Tibial nerve (tissue), 4 donors: ENCODE data around the gene SKOR1. TPM values are rescaled to one million over a fixed set of nuclear protein-coding genes. Genes with fewer than 3 reads are reported as not detected.

Experiments used
- DNase-seq, 2 donors: peaks; one replicate each; pipeline ENCODE4 v3.0.0-alpha.2; 2019; ENCODE audit warnings: low spot score in 2 of 2
- H3K27ac ChIP-seq, 4 donors: fragments of 200-600 bp; sonication (generic) in 3 of 4; one replicate each; pipeline ENCODE4 v1.5.1; 2017 to 2019; ENCODE audit warnings: mild to moderate bottlenecking in 1 of 4
- H3K27me3 ChIP-seq, 2 donors: fragments of 200-600 bp; sonication (generic) in 1 of 2; one replicate each; pipeline versions ENCODE4 v1.5.1 to v1.6.0; 2017 to 2019
- H3K36me3 ChIP-seq, 3 donors: fragments of 200-600 bp; sonication (generic); one replicate each; pipeline ENCODE4 v1.5.1; 2018 to 2019
- H3K4me1 ChIP-seq, 4 donors: fragments of 200-600 bp; sonication (generic) in 3 of 4; one replicate each; pipeline ENCODE4 v1.5.1; 2017 to 2019
- H3K4me3 ChIP-seq, 4 donors: fragments of 200-600 bp; sonication (generic) in 3 of 4; one replicate each; pipeline ENCODE4 v1.5.1; 2017 to 2019; ENCODE audit warnings: mild to moderate bottlenecking in 1 of 4, moderate library complexity in 1 of 4
- H3K9me3 ChIP-seq, 4 donors: fragments of 200-600 bp; sonication (generic) in 3 of 4; one replicate each; pipeline ENCODE4 v1.5.1; 2017 to 2019
- EP300 ChIP-seq, 2 donors: sonication (generic); formaldehyde crosslinking; IDR thresholded peaks; one replicate each; pipeline ENCODE4 v1.6.1; 2017; ENCODE audit warnings: antibody characterized with exemption in 2 of 2, mild to moderate bottlenecking in 1 of 2
- POLR2A ChIP-seq, 2 donors: fragments of 450-650 bp; IDR thresholded peaks; one replicate each; pipeline ENCODE4 v1.6.1; 2017; ENCODE audit warnings: antibody characterized with exemption in 2 of 2, mild to moderate bottlenecking in 2 of 2, moderate library complexity in 2 of 2
- WGBS, 2 donors: methylation state at CpG; one replicate each; pipeline ENCODE4 v1.1.5; 2018; 5-methylcytosine and 5-hydroxymethylcytosine counted together
- total RNA-seq, 4 donors: library from RNA; depleted of rRNA; stranded (reverse); fragments of >200 nt; gene quantifications; one replicate each; pipeline ENCODE4 v1.1.0, GENCODE V29; 2016
- TF ChIP-seq, protein P1 (sequence below), 5 experiments: fragments of 200-600 bp in 3 of 5; fragments of 450-650 bp in 2 of 5; sonication (generic) in 3 of 5; IDR thresholded peaks; one replicate each; pipeline ENCODE4 v1.5.1; 2016 to 2019; ENCODE audit warnings: antibody characterized with exemption in 5 of 5, mild to moderate bottlenecking in 3 of 5, moderate library complexity in 2 of 5

Gene SKOR1
- total RNA-seq, 4 donors from 2014 or later: 0.42 to 1.5 (median 0.82) TPM

DNA sequence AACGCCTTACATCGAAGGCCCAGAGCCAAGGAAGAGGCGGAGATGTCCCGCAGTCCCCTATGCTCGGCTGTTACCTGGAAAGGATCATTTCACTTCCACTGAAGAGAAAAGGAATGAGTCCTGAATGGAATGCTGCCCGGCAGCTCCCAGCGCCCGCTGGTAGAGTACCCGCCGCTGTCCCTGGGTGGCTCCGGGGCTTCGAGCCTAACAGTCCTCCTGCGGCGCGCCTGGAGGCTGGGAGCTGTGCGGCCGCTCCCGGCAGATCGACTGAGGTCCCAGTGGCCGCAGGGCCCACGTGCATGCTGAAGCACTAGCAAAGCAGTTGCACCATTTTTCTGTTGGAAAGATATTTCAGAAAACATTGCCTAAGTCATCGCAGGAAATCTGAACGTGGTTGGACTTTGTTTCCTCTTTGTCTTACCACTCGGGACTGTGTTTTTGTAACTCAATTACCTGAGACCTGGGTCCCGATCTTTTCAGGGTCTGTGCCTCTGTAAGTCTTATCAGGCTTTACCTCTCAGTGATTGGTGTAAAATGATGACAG, 13.6 kb downstream of the SKOR1 start:
- DNase-seq: peak in 1 of 2 donors; percentile 31
- peaks cover 0 to 70% (median 33%) of the 10 kb centered on the region in 4 donors for H3K4me1 ChIP-seq
- WGBS, 2 donors: 11 to 13% methylated on average over 25 of the region's 25 CpGs

DNA sequence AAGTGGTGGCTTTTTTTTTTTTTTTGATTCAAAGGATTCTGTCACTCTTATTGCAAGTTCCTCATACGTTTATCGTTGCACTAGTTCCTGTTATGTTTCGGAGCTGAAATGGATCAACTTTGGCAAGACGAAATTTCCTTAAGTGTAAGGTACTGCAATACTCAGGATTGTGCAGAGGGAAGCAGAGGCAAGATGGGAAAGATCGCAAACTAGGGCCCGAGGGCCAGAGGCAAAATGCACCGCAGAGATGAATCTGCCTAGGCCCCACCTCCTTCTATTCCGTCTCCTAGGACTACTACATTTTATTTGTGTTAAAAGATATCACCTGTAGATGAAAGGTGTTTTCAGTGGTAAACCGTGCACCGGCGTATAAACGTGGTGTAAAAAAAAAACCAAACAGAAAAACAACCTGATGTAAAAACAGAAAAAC, 14.2 kb downstream of the SKOR1 start:
- TF ChIP-seq, protein P1, sequence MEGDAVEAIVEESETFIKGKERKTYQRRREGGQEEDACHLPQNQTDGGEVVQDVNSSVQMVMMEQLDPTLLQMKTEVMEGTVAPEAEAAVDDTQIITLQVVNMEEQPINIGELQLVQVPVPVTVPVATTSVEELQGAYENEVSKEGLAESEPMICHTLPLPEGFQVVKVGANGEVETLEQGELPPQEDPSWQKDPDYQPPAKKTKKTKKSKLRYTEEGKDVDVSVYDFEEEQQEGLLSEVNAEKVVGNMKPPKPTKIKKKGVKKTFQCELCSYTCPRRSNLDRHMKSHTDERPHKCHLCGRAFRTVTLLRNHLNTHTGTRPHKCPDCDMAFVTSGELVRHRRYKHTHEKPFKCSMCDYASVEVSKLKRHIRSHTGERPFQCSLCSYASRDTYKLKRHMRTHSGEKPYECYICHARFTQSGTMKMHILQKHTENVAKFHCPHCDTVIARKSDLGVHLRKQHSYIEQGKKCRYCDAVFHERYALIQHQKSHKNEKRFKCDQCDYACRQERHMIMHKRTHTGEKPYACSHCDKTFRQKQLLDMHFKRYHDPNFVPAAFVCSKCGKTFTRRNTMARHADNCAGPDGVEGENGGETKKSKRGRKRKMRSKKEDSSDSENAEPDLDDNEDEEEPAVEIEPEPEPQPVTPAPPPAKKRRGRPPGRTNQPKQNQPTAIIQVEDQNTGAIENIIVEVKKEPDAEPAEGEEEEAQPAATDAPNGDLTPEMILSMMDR (IDR thresholded peaks at IDR 0.05): no peak
- TF ChIP-seq POLR2A (IDR thresholded peaks at IDR 0.05) (no peak), EP300 (IDR thresholded peaks at IDR 0.05) (no peak)
- Histone ChIP-seq H3K9me3 (no peaks in the 10 kb centered on the region), H3K36me3 (no peaks in the 10 kb centered on the region), H3K4me3 (peak overlapping the region; percentile 72 to 97 (median 82)), H3K4me1 (peaks cover 0 to 70% (median 30%) of the 10 kb centered on the region in 4 donors), H3K27me3 (peaks cover 0 to 17% of the 10 kb centered on the region in 2 donors), H3K27ac (peak overlapping the region; percentile 96 to 100 (median 97))
- 1% methylated on average over 12 of the region's 12 CpGs for WGBS, 2 donors
- DNase-seq: no peak

More for the DNA sequence above, 13.6 kb downstream of the SKOR1 start:
- Histone ChIP-seq H3K4me3 (peak overlapping the region; percentile 9 to 97 (median 79)), H3K36me3 (no peaks in the 10 kb centered on the region), H3K27me3 (peaks cover 0 to 24% of the 10 kb centered on the region in 2 donors), H3K27ac (peak overlapping the region in 3 of 4 donors; percentile 97 to 100 (median 97)), H3K9me3 (no peaks in the 10 kb centered on the region)
- TF ChIP-seq EP300 (IDR thresholded peaks at IDR 0.05) (peak; percentile 6 to 7), POLR2A (IDR thresholded peaks at IDR 0.05) (no peak)
- TF ChIP-seq, protein P1 (IDR thresholded peaks at IDR 0.05): peak in 3 of 5 experiments; percentile 15 to 43 (median 41)

DNA sequence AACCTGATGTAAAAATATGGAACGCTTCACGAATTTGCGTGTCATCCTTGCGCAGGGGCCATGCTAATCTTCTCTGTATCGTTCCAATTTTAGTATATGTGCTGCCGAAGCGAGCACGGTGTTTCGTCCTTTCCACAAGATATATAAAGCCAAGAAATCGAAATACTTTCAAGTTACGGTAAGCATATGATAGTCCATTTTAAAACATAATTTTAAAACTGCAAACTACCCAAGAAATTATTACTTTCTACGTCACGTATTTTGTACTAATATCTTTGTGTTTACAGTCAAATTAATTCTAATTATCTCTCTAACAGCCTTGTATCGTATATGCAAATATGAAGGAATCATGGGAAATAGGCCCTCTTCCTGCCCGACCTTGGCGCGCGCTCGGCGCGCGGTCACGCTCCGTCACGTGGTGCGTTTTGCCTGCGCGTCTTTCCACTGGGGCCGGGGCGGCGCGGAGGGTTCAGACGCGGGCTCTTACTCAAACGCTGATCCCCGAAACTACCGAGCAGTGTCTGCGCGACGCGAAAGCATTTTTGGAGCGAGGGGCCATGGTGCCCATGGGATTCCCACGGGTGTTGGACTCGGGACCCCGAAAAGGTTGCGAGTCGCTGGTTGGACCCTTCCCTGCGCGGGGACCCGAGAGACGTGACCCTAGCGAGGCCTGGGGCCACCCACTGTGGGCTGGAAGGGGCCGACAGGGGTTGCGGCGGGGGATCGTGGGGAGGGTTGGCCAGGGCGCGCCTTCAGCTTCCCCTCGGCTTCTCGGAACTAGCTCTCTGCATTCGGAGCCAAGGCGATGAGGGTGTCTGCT, 14.8 kb downstream of the SKOR1 start, which contains the start of gene RNU6-1:
TSS of gene RNU6-1 (minus strand) at position 117 of the 820 bp plus-strand sequence.
- Histone ChIP-seq H3K4me1 (peaks cover 0 to 66% (median 25%) of the 10 kb centered on the region in 4 donors), H3K27me3 (peaks cover 0 to 11% of the 10 kb centered on the region in 2 donors), H3K4me3 (peak within 1 kb of the TSS; percentile 72 to 97 (median 82)), H3K36me3 (no peaks in the 10 kb centered on the region), H3K9me3 (no peaks in the 10 kb centered on the region), H3K27ac (peak within 1 kb of the TSS; percentile 96 to 100 (median 97))
- TF ChIP-seq POLR2A (IDR thresholded peaks at IDR 0.05) (peak; percentile 91 to 94), EP300 (IDR thresholded peaks at IDR 0.05) (peak; percentile 81 to 97)
- TF ChIP-seq, protein P1 (IDR thresholded peaks at IDR 0.05): peak in 2 of 5 experiments; percentile 8 to 24
- WGBS, 2 donors: 1% methylated on average over 53 to 62 of the region's 62 CpGs
- peak; percentile 92 for DNase-seq

DNA sequence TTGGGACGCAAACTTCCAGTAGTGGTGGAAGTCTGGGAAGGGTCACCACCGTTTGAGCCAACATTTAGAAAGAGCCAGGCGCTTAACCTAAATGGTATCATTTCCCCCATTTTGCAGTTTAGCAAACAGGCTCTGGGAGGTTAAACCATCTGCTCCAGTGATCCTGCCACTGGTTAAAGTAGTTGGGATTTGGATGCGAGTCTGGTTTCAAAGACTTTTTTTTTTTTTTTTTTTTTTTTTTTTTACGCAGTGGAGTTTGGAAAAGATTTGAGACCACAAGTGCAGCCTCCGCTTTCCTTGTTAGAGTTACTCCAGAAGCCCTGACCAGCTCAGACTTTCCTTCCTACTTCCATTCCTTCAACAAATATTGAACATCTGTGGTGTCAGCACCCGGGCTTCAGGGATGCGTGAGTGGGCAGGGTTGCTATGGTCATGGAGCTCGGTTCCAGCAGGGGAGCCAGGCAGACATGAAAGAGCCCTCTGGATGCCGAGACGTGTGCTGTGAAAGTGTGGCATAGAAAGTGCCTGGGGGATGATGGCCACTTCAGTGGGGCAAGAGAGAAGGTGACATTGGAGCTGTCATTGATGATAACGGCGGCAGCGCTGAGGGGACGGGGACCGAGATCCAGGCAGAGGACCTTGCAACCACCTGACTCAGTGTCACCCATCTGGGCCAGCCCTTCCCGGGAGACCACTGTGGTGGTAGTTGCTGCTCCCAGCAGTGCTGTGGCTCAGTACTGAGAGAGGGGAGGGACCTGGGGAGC, 15.6 kb downstream of the SKOR1 start:
- Histone ChIP-seq H3K27me3 (peaks cover 0 to 3% of the 10 kb centered on the region in 2 donors), H3K4me1 (peaks cover 0 to 58% (median 19%) of the 10 kb centered on the region in 4 donors), H3K4me3 (peak overlapping the region; percentile 72 to 97 (median 82)), H3K36me3 (no peaks in the 10 kb centered on the region), H3K27ac (peak overlapping the region; percentile 96 to 100 (median 97)), H3K9me3 (no peaks in the 10 kb centered on the region)
- DNase-seq: peak in 1 of 2 donors; percentile 45
- WGBS, 2 donors: 5 to 9% methylated on average over 17 of the region's 17 CpGs
- TF ChIP-seq EP300 (IDR thresholded peaks at IDR 0.05) (no peak), POLR2A (IDR thresholded peaks at IDR 0.05) (no peak)
- TF ChIP-seq, protein P1 (IDR thresholded peaks at IDR 0.05): no peak
